ENCODE measurements around the gene GPATCH3.

Gene GPATCH3

GRCh38 chr1:26864610-26865480 lies 35.4 kb downstream of the GPATCH3 start:
- Histone ChIP-seq H3K9ac (ENCODE audit: insufficient read length) (peak overlapping the region; percentile 84), H3K4me3 (peak overlapping the region; percentile 92), H3K27ac (peak overlapping the region; percentile 81), H3K9me3 (ENCODE audit: low read depth, low read length) (no peaks in the 10 kb centered on the region), H3K36me3 (ENCODE audit: insufficient read depth, low read length) (no peaks in the 10 kb centered on the region)
- DNase-seq (ENCODE audit: low read depth, low spot score), result peak; percentile 58
- TF ChIP-seq FOXP2 (optimal IDR thresholded peaks at IDR 0.05; ENCODE audit: control extremely low read depth, extremely low read length, insufficient read depth) (no peak), POLR2AphosphoS5 (IDR thresholded peaks at IDR 0.05; ENCODE audit: borderline replicate concordance, low read depth, low read length) (peak; percentile 92)

- Histone ChIP-seq H3K27ac (no peak overlapping the region), H3K9me3 (ENCODE audit: low read depth, low read length) (no peaks in the 10 kb centered on the region), H3K9ac (ENCODE audit: insufficient read length) (no peak overlapping the region), H3K4me3 (no peak overlapping the region), H3K36me3 (ENCODE audit: insufficient read depth, low read length) (no peaks in the 10 kb centered on the region)
- DNase-seq (ENCODE audit: low read depth, low spot score), result no peak
- TF ChIP-seq POLR2AphosphoS5 (IDR thresholded peaks at IDR 0.05; ENCODE audit: borderline replicate concordance, low read depth, low read length) (no peak), EZH2 (IDR thresholded peaks at IDR 0.05) (no peak), FOXP2 (optimal IDR thresholded peaks at IDR 0.05; ENCODE audit: control extremely low read depth, extremely low read length, insufficient read depth) (no peak)
Measured at GRCh38 chr1:26863685-26864077, 36.6 kb downstream of the GPATCH3 start.

GRCh38 chr1:26862781-26863684 lies 37.2 kb downstream of the GPATCH3 start, which contains the start of gene SFN:
Gene SFN, plus strand, starts transcription at chr1:26863149. Its CDS starts 64 bp downstream, at chr1:26863213.
- no peak within 1 kb of the TSS for H3K4me3 ChIP-seq
- H3K36me3 ChIP-seq (ENCODE audit: insufficient read depth, low read length), result no peaks in the 10 kb centered on the region
- no peaks in the 10 kb centered on the region for H3K9me3 ChIP-seq (ENCODE audit: low read depth, low read length)
- no peak within 1 kb of the TSS for H3K27ac ChIP-seq
- no peak for TF ChIP-seq FOXP2 (optimal IDR thresholded peaks at IDR 0.05; ENCODE audit: control extremely low read depth, extremely low read length, insufficient read depth)
- no peak for TF ChIP-seq POLR2AphosphoS5 (IDR thresholded peaks at IDR 0.05; ENCODE audit: borderline replicate concordance, low read depth, low read length)
- no peak within 1 kb of the TSS for H3K9ac ChIP-seq (ENCODE audit: insufficient read length)
- DNase-seq (ENCODE audit: low read depth, low spot score), result no peak

DNA sequence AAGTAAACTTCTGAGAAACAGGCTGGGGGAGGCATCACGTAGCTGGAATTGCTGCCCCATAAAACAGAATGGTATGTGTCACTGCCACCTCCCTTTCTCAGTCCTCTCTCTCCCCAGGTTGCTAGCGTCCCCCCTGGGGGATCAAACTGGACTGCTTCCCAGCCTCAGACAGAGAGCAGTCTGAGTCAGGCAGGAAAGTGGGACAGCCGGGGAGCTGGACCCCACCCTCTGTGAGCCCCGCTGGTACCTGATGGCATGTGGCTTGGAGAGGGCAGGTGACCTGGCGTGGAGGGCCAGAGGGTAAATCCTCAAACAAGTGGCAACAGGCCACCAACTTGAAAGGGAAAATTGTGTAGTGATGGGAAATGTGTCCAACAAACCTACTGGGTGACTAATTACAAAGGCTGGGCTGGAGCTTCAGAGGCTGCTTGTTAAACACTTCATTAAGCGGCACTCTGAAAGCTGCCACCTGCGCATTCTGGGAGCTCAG lies 38.3 kb downstream of the GPATCH3 start:
- Histone ChIP-seq H3K9ac (ENCODE audit: insufficient read length) (no peak overlapping the region), H3K27ac (no peak overlapping the region), H3K9me3 (ENCODE audit: low read depth, low read length) (no peaks in the 10 kb centered on the region), H3K36me3 (ENCODE audit: insufficient read depth, low read length) (no peaks in the 10 kb centered on the region), H3K4me3 (no peak overlapping the region)
- no peak for DNase-seq (ENCODE audit: low read depth, low spot score)
- TF ChIP-seq POLR2AphosphoS5 (IDR thresholded peaks at IDR 0.05; ENCODE audit: borderline replicate concordance, low read depth, low read length) (no peak), FOXP2 (optimal IDR thresholded peaks at IDR 0.05; ENCODE audit: control extremely low read depth, extremely low read length, insufficient read depth) (no peak), EZH2 (IDR thresholded peaks at IDR 0.05) (no peak)

- Histone ChIP-seq H3K9me3 (ENCODE audit: low read depth, low read length) (no peaks in the 10 kb centered on the region), H3K27ac (no peak overlapping the region), H3K4me3 (no peak overlapping the region), H3K9ac (ENCODE audit: insufficient read length) (no peak overlapping the region), H3K36me3 (ENCODE audit: insufficient read depth, low read length) (no peaks in the 10 kb centered on the region)
- TF ChIP-seq EZH2 (IDR thresholded peaks at IDR 0.05) (no peak), POLR2AphosphoS5 (IDR thresholded peaks at IDR 0.05; ENCODE audit: borderline replicate concordance, low read depth, low read length) (no peak), FOXP2 (optimal IDR thresholded peaks at IDR 0.05; ENCODE audit: control extremely low read depth, extremely low read length, insufficient read depth) (no peak)
- DNase-seq (ENCODE audit: low read depth, low spot score), result no peak
Measured at GRCh38 chr1:26861286-26861701, 39.0 kb downstream of the GPATCH3 start.

DNA sequence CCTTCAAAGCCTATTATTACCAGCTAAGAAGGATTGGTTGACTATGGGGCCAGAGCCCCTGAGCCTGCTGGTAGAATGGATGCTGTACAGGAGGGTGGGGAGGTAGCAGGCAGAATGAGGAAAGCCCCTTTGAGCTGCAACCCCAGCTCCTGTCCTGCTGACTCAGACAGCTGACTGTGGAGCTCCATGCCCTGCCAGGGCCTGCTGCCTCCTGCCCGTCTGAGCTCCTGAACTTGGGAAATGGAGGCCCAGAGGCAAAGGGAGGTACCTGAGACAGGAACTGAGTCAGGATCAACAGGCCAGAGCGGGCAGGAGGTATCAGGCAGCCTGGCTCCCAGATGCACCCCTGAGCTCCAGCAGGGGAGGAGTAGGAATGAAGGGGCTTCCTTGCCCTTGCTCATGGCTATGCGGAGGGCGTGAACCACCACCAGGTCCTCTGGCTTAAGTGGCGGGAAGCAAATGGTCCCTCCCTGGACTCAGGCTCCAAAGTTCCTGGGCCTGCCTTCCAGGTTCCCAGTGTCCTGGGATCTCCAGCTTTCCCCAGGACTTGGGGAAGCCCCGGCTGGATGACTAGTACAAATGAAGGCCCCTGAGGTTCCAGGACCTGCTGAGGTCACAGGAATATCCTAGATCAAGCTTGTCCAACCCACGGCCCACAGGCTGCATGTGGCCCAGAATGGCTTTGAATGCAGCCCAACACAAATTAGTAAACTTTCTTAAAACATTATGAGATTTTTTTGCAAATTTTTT lies 41.2 kb downstream of the GPATCH3 start:
- TF ChIP-seq FOXP2 (optimal IDR thresholded peaks at IDR 0.05; ENCODE audit: control extremely low read depth, extremely low read length, insufficient read depth) (no peak), POLR2AphosphoS5 (IDR thresholded peaks at IDR 0.05; ENCODE audit: borderline replicate concordance, low read depth, low read length) (no peak), EZH2 (IDR thresholded peaks at IDR 0.05) (no peak)
- no peaks in the 10 kb centered on the region for H3K9me3 ChIP-seq (ENCODE audit: low read depth, low read length)
- no peak overlapping the region for H3K27ac ChIP-seq
- no peak for DNase-seq (ENCODE audit: low read depth, low spot score)
- no peaks in the 10 kb centered on the region; the same call in 1 of the 2 replicates for H3K36me3 ChIP-seq (ENCODE audit: insufficient read depth, low read length)
- H3K4me3 ChIP-seq, result no peak overlapping the region
- H3K9ac ChIP-seq (ENCODE audit: insufficient read length), result no peak overlapping the region

DNA sequence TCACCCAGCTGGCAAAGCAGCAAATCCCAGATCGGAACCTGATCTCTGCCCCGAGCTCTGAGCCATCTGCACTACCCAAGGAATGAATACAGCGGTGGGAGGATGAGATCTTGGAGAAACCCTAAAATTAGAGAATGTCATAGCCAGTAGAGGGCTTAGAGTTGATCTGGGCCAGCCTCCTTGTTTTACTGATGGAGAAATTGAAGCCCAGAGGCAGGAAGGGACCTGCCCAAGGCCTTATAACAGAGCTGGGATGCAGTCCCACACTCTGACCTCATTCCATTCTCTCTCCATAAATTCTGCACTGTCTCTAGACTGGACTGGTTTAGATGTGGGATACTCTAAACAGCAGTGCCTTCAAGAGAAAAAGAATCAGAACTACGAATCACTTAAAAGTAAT lies 42.1 kb downstream of the GPATCH3 start:
- Histone ChIP-seq H3K36me3 (ENCODE audit: insufficient read depth, low read length) (peaks cover 4% of the 10 kb centered on the region; the same call in 1 of the 2 replicates), H3K9ac (ENCODE audit: insufficient read length) (no peak overlapping the region), H3K27ac (no peak overlapping the region), H3K9me3 (ENCODE audit: low read depth, low read length) (no peaks in the 10 kb centered on the region), H3K4me3 (no peak overlapping the region)
- DNase-seq (ENCODE audit: low read depth, low spot score), result no peak
- TF ChIP-seq FOXP2 (optimal IDR thresholded peaks at IDR 0.05; ENCODE audit: control extremely low read depth, extremely low read length, insufficient read depth) (no peak), POLR2AphosphoS5 (IDR thresholded peaks at IDR 0.05; ENCODE audit: borderline replicate concordance, low read depth, low read length) (no peak), EZH2 (IDR thresholded peaks at IDR 0.05) (no peak)

Data from SK-N-MC (cell line).